A673 (cell line): ENCODE measurements around the gene POGLUT3. TPM values are rescaled to one million over a fixed set of nuclear protein-coding genes. Genes with fewer than 3 reads are reported as not detected.

Experiments used
- BruUV-seq: library from RNA; stranded (reverse); fragments of 400-500 nt; replicated peaks from 2 replicates; lab custom pipeline; 2021; lab: Mats Ljungman, UMichigan
- CTCF ChIA-PET: fragments of 300-600 bp; sonication (Branson Sonifier 250); formaldehyde crosslinking; loops from one replicate; lab custom pipeline; 2022; ENCODE audit warnings: antibody characterized with exemption; lab: Charles Lee
- POLR2A ChIA-PET: fragments of 300-600 bp; sonication (Branson Sonifier 250); formaldehyde crosslinking; loops from one replicate; lab custom pipeline; 2022; ENCODE audit warnings: antibody characterized with exemption; ENCODE audit not compliant: low non-redundant PET; lab: Charles Lee
- DNase-seq: peaks from one replicate; pipeline ENCODE4 v3.0.0-alpha.2; 2015; ENCODE audit warnings: low spot score
- H3K27ac ChIP-seq: fragments of 200-600 bp; sonication (generic); 2 replicates; pipeline ENCODE4 v1.5.1; 2016; ENCODE audit warnings: mixed run types, low read depth, mild to moderate bottlenecking, mixed read lengths, antibody characterized with exemption, low read length; ENCODE audit not compliant: poor library complexity, severe bottlenecking
- H3K27me3 ChIP-seq: fragments of 200-600 bp; sonication (generic); replicated peaks from 2 replicates; pipeline ENCODE4 v1.6.1; 2017; ENCODE audit warnings: mixed run types, low read depth, mild to moderate bottlenecking, mixed read lengths, antibody characterized with exemption, low read length; ENCODE audit not compliant: insufficient read depth, poor library complexity
- H3K36me3 ChIP-seq: fragments of 200-600 bp; sonication (generic); 2 replicates; pipeline ENCODE4 v1.6.1; 2016; ENCODE audit warnings: mixed run types, mild to moderate bottlenecking, mixed read lengths, antibody characterized with exemption, low read length; ENCODE audit not compliant: insufficient read depth, poor library complexity, severe bottlenecking
- H3K4me1 ChIP-seq: fragments of 200-600 bp; sonication (generic); 2 replicates; pipeline ENCODE4 v1.6.1; 2017; ENCODE audit warnings: mixed run types, mild to moderate bottlenecking, mixed read lengths, antibody characterized with exemption, low read length; ENCODE audit not compliant: insufficient read depth, poor library complexity, severe bottlenecking
- H3K4me3 ChIP-seq: fragments of 200-600 bp; sonication (generic); 2 replicates; pipeline ENCODE4 v1.5.1; 2016; ENCODE audit warnings: low read depth, mixed run types, mild to moderate bottlenecking, mixed read lengths, low read length; ENCODE audit not compliant: poor library complexity, severe bottlenecking
- H3K9me3 ChIP-seq: fragments of 200-600 bp; sonication (generic); 2 replicates; pipeline ENCODE4 v1.6.1; 2016; ENCODE audit warnings: mixed run types, low read depth, mild to moderate bottlenecking, mixed read lengths, antibody characterized with exemption, low read length; ENCODE audit not compliant: poor library complexity, severe bottlenecking
- EZH2 ChIP-seq: fragments of 200-600 bp; sonication (generic); IDR thresholded peaks from 2 replicates; pipeline ENCODE4 v1.6.1; 2017; ENCODE audit warnings: borderline replicate concordance, low read depth, mild to moderate bottlenecking, mixed read lengths, antibody characterized with exemption, low read length; ENCODE audit not compliant: poor library complexity, severe bottlenecking
- intact Hi-C: fragments of 100-400 bp; cut with micrococcal nuclease; formaldehyde crosslinking; loops from one replicate; pipeline ENCODE4 v1.10.0; 2022; ENCODE audit not compliant: unreplicated experiment
- total RNA-seq: library from RNA; stranded (reverse); gene quantifications from 2 replicates; pipeline ENCODE4 v1.2.3, GENCODE V29; 2021
- TF ChIP-seq, protein P1 (sequence below): fragments of 300-800, 200-600 bp; sonication (generic); conservative IDR thresholded peaks from 2 replicates; pipeline ENCODE4 v1.5.1; 2017; ENCODE audit warnings: low read depth, mild to moderate bottlenecking, antibody characterized with exemption, low read length, moderate library complexity, mixed read lengths

The POGLUT3 gene
- total RNA-seq, 1 experiment from 2014 or later, result 81.2 TPM

DNA sequence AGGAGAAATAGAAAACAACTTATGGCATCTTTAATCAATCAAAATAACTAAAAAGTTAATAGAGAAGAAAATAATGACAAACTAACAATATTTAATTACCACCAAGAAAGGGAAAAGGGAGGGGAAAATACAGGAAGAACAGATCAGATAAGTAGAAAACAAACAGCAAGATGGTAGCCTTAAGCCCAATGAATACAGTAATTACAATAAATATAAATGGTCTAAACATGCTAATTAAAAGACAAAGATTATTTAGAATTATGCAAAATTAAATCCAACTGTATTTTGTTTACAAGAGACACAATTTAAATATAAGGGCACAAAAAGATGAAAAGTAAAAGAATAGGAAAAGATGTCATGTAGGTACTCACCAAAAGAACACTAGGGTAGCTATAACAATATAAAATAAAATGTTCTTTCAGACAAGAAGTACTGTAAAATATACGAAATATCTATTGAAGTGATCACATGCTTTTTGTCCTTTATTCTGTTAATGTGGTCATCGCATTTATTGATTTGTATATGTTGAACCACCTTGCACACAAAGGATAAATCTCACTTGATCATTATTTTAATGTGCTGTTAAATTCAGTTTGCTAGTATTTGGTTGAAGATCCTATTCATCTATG, 44.9 kb downstream of the POGLUT3 start:
- ChIA-PET POLR2A (no interaction called here), CTCF (no interaction called here)
- intact Hi-C loops, result no loop called here

More for the DNA sequence above, 44.9 kb downstream of the POGLUT3 start:
- Histone ChIP-seq H3K9me3 (peaks cover 5% of the 10 kb centered on the region), H3K4me3 (no peak overlapping the region), H3K36me3 (no peaks in the 10 kb centered on the region), H3K27me3 (no peaks in the 10 kb centered on the region), H3K4me1 (no peaks in the 10 kb centered on the region), H3K27ac (no peak overlapping the region)
- DNase-seq, result no peak
- TF ChIP-seq, protein P1, sequence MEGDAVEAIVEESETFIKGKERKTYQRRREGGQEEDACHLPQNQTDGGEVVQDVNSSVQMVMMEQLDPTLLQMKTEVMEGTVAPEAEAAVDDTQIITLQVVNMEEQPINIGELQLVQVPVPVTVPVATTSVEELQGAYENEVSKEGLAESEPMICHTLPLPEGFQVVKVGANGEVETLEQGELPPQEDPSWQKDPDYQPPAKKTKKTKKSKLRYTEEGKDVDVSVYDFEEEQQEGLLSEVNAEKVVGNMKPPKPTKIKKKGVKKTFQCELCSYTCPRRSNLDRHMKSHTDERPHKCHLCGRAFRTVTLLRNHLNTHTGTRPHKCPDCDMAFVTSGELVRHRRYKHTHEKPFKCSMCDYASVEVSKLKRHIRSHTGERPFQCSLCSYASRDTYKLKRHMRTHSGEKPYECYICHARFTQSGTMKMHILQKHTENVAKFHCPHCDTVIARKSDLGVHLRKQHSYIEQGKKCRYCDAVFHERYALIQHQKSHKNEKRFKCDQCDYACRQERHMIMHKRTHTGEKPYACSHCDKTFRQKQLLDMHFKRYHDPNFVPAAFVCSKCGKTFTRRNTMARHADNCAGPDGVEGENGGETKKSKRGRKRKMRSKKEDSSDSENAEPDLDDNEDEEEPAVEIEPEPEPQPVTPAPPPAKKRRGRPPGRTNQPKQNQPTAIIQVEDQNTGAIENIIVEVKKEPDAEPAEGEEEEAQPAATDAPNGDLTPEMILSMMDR, result no peak
- TF ChIP-seq EZH2, result no peak
- BruUV-seq, result no TSS peak

Other genes with a start within 250 kb of the POGLUT3 start
- 0.43 and 0.59 TPM in 2 replicates for gene C11orf65, start 30.9 kb downstream of the POGLUT3 start, total RNA-seq
- gene EXPH5, start 95.4 kb upstream of the POGLUT3 start, total RNA-seq, result 0.26 and 0.39 TPM in 2 replicates
- 63.7 and 72.2 TPM in 2 replicates for gene DDX10, start 166.7 kb upstream of the POGLUT3 start, total RNA-seq